ENCODE measurements around the gene ELOVL3.

The ELOVL3 gene

GRCh38 chr10:102261196-102261595, 35.1 kb downstream of the ELOVL3 start:
- no peak for DNase-seq

- DNase-seq = no peak
Observed at GRCh38 chr10:102261842-102262241, 35.7 kb downstream of the ELOVL3 start.

- no peak for DNase-seq
Observed at GRCh38 chr10:102262744-102263370, 36.8 kb downstream of the ELOVL3 start.

- no peak for DNase-seq
Observed at GRCh38 chr10:102264371-102264770, 38.3 kb downstream of the ELOVL3 start.

- DNase-seq = no peak
Observed at GRCh38 chr10:102266670-102267069, 40.6 kb downstream of the ELOVL3 start.

GRCh38 chr10:102267748-102268147, 41.6 kb downstream of the ELOVL3 start:
- DNase-seq = no peak

- DNase-seq = no peak
Observed at GRCh38 chr10:102268375-102268888, 42.3 kb downstream of the ELOVL3 start.

GRCh38 chr10:102269017-102269416, 42.9 kb downstream of the ELOVL3 start:
- no peak for DNase-seq

GRCh38 chr10:102274062-102274461, 48.0 kb downstream of the ELOVL3 start:
- no peak for DNase-seq

- DNase-seq = no peak
Observed at GRCh38 chr10:102275343-102275742, 49.2 kb downstream of the ELOVL3 start.

GRCh38 chr10:102279104-102279503, 53.0 kb downstream of the ELOVL3 start:
- DNase-seq = no peak

Data from stimulated activated naive CD4-positive, alpha-beta T cell treated with Interleukin-2 at 50 U/mL for 16 hours (primary cell).